NCI-H2107 treated with DMSO at 0.1 percent for 48 hours (cell line): ENCODE measurements around the gene ANO2.
"Not testable (repeated sequence)": the region's sequence is repeated elsewhere in the genome, so short reads cannot be mapped to it uniquely, and the experiment has no call there.

Experiments used
- DNase-seq: peaks from one replicate; lab custom pipeline; 2025; ENCODE audit not compliant: unreplicated experiment; lab: John Stamatoyannopoulos, UW

The ANO2 gene

DNA sequence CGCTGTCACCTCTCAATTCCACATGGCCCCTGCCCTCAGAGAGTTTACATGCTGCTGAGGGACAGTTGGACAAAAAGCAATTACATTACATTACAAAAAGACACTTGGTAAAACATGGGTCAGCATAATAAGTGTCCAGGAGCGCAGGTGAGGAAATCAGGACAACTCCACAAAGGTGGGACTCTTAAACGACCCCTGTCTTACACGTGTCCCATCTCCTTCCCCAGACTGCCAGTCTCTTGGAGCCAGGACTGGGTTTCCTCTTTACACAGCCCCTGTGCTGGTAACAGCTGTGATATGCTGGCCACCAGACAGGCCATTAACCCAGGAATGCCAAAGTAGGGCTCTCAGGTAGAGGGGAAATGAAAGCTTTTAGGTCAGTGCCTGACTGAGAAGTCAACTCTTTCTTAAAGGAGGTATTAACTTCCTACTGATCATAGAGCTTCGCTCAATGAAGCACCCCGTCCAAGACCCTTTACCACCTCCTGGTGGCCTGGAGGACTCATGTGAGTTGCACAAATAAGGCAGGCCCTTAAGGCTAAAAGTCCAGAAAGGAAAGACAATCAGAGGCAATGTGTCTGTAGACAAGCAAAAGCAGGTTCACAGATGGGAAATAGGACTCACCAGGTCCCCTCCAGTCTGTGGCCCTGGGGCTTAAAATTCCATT, 55.5 kb downstream of the ANO2 start:
- no peak for DNase-seq

DNA sequence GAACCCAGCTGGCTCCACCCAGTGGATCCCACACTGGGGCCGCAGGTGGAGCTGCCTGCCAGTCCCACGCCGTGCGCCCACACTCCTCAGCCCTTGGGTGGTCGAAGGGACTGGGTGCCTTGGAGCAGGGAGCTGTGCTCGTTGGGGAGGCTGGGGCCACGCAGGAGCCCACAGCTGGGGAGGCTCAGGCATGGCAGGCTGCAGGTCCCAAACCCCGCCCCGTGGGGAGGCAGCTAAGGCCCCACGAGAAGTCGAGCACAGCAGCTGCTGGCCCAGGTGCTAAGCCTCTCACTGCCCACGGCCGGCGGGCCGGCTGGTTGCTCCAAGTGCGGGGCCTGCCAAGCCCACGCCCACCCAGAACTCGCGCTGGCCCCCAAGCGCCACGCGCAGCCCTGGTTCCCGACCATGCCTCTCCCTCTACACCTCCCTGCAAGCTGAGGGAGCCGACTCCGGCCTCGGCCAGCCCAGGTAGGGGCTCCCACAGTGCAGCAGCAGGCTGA, 56.2 kb downstream of the ANO2 start:
- DNase-seq, result no peak

DNA sequence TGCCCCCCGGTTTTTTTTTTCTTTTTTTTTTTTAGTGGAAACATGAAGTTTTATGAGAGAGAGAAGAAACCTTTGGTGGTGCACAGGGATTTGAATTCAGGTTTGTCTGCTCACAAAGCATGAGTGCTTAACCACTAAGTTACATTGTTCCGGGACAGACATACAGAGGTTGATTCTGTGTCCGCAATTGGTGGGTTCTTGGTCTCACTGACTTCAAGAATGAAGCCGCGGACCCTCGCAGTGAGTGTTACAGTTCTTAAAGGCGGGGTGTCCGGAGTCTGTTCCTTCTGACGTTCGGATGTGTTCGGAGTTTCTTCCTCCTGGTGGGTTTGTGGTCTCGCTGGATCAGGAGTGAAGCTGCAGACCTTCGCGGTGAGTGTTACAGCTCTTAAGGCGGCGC, 57.2 kb downstream of the ANO2 start:
- DNase-seq, result not testable (repeated sequence)

DNA sequence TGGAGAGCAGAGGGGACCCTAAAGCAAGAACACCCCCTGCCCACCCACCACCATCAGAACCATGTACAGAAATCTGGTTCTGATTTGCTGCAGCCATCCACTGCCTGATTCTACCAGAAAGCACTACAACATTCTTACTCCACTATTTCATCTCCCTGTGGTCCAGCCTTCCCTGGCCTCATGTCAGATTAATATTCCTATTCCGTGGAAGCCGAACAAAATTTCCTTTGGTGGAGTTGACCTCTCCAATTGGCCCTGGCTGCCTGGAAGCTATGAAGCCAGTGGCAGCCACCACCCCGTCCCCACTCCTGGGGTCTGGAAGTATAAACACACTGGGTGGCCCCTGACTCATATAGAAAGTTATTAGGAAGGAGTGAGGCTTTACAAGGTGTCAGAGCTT, 60.2 kb downstream of the ANO2 start:
- no peak for DNase-seq

DNA sequence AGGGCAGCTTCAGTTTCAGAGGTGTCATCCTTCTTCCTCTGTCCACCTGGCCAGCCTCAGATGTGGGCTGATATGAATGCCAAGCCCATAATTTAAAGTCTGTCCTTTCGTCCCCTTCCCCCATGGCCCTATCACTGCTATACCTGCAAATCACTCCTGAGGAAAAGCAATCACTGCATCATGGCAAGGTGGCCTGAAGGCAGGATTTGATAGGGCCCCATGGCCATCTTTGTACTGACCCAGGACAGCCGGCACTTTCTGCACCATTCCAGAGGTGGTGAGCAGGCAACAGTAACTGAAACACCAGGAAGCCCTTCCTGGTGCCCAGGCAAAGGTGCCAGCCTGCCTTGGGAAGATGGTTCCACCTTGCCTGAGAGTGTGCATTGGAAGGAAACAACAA, 60.8 kb downstream of the ANO2 start:
- DNase-seq, result no peak

DNA sequence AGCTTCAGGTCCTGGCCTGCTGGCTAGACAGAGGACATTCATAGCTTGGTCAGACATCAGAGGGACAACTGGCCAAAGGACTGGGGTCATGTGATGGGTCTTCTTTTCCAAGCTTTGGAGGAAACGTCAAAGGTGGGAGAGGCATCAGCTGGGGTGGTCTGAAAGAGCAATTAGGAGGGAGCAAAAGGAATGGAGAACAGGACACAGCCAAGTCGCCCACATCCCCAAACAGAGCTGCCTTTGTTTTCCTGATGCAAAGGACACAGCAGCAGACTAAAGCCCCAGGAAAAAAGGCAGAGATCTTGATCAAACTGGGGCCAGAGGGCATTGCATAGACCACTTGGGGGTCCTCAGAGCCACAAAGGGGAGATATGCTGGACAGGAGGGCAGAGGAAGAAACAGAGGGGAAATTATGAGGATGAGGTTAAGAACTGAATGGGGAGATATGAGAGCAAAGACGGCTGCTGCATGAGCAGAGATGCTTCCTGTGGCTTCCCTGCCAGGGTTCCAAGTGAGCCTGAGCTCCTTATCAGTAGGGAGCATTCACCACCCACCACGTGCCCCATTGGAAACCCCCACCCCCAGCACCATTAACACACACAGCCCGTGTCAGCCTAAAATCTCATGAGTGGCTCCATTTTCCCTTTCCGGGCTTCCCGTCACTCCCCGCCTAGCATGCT, 62.4 kb downstream of the ANO2 start:
- no peak for DNase-seq

DNA sequence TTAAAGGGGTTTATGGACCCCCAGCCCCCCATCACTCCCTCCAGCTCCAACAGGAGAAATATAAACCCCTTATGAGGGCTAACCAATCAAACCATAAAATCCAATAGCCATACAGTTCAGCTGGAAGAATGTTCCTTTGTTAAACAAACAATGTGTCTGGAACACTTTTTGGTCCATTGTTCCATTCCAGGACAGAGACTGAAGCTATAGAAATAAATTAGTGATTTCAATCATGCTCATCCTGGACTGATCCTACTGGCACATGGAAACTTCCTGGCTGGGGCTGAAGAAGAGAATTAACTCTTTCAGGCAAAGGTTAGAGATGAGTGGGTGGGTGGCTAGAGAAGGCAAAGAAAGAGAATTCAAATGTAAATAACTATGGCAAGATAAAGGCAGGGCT, 63.4 kb downstream of the ANO2 start:
- DNase-seq, result no peak

DNA sequence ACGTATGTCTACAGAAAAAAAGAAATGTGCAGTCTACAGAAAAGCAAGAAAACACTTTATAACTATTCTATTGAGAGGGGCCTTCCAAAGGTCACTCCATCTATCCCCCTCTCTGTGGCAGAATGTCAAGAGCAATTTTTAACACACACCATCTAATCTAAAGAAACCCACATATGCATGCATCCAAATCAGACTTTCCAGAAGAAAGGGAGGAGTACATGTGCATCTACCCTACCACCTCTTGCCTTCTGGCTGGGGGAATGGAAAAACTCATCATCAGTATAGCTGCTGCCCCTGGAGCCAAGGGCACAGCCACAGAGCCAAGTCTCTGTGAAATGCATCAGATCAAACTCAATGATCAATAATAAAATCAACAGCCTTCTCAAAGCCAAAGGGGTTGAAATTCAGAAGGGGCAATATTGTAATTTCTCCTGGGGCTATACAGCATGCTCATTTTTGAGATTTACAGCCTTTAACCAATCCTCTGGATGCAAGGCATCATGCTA, 63.9 kb downstream of the ANO2 start:
- no peak for DNase-seq

DNA sequence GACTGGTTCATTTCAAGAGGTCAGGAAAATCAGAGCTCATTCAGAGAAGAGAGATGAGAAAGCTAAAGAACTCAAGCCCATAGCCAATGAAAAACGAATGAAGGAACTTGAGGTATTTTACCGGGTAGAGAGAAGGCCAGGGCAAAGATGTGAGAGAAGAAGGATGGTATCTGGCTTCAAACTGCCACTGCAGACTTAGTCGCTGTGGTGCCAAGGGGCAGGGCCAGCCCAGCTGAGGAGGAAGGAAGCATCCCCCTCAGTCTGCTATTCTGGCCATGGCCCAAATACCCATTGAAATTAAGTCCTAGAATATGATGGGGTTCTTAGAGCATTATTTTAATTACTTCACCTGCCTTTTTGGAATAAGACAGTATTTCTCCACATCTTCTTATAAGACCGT, 69.2 kb downstream of the ANO2 start:
- DNase-seq, result no peak

DNA sequence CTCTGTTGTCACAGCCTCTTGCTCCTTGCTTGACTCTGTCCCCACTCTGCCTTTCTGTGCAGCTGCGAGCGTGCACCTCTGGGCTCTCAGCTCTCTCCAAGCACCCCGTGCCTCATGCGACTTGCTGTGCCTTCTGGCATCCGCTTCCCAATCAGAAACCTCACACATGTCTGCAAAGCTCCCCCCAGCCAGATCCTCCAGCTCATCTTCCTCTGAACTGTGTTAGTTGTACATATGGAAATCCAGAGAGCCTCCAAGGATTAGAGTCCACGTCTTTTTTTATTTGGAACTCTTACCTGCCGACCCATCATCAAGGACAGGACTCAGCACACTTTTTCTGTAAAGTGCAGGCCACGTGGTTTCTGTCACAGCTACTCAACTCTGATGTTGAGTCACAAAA, 70.5 kb downstream of the ANO2 start:
- no peak for DNase-seq

DNA sequence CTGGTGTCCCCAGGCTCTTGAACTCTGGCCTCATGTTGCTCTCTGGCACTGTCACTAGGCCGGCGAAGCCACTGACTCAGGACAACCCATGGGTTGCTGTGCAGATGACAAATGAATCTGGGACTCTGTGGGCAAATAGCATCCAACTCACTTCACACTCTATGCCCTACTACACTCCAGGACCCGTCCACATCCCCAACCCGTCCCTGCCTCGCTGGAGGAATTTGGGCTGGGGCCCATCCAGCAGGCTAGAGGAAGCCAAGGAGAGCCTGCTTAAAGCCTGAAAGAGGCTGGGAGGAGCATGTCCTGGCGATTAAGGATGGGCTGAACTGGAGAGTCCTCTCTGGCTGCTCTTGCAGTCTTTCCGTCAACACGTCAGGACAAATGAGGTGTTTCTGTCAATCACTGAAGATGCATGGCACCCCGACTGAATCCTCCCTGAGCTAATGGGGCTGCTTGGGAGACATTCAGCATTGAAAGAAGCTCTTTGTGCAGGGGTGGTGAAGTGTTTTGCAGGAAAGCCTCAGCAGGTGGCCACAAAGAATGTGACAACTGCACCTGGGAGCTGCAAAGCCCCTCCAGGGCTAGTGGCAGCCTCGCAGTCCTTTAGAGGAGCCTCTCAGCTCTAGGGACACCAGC, 71.7 kb downstream of the ANO2 start:
- no peak for DNase-seq

DNA sequence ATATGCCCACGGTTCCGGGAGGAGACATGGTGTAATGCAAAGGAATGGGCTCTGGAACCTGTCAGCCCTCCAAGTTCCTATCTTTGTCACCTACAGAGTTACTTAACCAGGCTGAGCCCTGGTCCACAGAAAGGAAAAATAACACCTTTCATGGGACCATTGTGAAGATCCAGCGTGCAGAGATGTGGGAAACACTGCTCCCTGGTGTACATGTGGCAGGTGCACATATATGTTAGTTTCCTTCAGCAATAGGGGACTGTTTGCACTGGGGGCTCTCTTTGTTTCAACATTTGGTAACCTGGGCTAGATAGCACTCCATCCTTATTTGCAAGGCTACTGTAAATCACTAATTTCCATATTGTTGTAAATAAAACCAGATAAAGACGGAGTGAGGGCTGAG, 72.3 kb downstream of the ANO2 start:
- DNase-seq, result peak; percentile 9

DNA sequence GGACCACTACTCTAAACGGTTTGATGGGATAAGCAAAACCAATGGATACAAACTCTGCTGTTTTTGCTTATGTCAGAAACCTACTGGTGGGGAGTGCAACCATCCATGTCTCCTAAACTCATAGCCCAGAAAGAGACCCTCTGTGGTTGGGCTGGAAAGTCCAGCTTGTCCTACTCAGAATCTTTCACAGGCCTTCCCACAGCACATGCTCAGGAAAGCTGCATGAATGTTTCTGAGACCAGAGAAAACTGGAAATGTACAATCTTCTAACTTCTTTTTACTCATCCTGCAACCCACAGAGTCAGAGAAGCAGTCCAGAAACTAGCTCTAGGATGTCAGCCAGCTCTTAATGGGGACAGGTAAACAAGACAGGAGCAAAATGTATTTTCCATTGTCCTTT, 73.3 kb downstream of the ANO2 start:
- no peak for DNase-seq

DNA sequence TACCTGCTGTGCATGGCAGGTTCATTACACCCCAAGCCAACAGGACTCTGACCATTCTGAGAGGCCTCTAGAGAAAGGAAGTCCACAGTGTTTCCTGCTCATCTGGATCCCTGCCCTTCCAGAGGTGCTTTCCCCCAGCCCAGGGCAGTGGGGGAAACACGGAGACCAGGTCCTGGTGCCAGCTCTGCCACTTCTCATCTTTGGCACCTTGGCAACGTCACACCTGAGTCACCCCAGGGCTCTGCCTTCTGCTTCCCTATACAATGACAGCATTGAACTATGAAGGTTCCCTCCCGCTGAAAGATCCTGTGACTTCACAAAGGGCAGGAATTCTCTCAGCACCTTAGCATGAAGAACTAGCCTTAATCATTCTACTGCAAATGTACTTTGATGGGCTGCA, 74.9 kb downstream of the ANO2 start:
- DNase-seq, result no peak

DNA sequence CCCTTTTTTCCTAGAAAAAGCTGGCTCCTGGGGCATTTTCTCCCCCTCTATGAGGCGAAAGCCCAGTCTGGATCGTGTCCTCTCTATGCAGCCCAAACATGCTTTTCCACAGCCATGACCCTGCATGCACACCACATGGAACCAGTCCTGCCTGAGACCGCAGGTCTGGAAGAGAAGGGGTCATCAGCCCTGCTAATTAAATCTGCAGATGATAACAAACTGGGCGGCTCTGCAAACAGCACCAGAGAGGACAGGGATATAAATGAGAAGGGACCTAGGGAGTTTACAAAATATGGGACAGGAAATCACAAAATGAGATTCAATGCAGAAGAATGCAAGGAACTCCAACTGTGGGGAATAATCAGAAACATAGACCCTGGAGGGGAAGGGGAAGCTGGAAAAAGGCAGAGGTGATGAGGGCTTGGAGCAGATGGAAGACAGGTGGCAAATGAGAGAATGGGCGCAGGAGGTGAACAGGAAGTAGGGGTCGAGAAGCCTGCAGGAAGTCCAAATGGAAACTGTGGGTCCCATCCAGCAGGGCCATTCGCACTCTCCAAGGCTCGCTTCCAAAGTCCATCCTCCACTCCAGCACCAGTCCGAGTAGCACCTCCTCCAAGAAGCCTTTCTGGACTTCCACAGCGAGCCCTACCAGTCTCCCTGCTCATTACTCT, 76.3 kb downstream of the ANO2 start:
- DNase-seq, result no peak

DNA sequence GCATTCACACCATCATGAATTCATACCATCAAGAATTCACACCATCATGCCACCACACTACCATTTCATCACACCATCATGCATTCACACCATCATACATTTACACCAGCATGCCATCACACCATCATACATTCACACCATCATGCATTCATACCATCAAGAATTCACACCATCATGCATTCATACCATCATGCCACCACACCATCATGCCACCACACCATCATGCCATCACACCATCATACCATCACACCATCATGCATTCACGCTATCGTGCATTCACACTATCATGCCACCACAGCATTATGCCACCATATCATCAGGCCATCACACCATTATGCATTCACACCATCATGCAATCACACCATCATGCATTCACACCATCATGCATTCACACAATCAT, 79.7 kb downstream of the ANO2 start:
- no peak for DNase-seq

DNA sequence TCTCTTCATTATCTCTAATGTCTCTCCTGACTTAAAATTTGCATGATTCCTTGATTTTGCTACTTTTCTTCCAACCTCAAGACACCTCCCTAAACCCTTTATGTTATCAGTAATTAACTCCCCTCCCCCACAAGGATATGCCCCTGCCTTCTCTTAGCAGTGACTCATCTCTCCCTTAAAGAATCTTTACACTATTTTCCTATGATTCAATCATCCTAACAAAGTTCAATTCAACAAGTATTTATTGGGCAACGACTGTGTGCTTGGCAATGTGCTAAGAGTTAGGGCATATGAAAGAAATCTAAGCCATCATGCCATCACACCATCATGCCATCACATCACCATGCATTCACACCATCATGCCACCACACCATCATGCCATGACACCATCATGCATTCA, 80.1 kb downstream of the ANO2 start:
- DNase-seq, result no peak

DNA sequence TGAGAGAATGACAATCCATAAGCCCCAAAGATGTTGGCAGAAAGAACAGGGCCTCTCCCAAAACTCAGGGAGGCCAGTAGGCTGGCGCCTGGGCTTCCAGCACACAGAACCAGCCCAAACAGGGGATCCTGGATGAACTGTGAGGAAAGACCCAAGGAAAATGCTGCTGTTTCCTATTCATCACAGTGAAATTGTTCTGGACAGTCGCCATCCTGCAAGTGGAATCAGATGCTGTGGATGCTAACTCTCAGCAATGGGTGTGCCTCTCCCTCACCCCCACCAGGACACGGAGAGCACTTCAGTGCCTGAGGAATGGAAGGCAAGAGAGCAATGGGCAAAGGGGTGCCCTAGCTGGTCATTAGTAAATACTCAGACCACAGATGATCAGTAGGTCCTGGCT, 80.8 kb downstream of the ANO2 start:
- DNase-seq, result no peak

DNA sequence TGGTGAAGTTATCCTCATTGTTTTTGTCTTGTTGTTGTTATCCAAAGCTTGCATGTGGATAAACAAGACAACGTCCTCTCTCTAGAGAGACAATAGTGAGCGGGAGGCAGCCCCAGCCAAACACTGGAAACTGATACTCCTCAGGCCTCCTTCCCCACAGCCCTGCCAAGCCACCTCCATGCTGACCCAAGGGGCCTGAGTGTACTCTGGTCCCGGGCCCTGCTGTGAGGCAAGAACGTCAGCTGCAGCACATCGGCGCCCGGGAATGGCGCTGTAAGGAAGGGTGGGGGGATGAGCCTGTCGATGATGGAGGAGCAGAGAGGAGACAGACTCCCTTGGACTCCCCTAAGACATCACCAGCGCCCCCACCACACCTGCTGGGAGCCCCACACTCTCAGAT, 83.6 kb downstream of the ANO2 start:
- DNase-seq, result no peak

DNA sequence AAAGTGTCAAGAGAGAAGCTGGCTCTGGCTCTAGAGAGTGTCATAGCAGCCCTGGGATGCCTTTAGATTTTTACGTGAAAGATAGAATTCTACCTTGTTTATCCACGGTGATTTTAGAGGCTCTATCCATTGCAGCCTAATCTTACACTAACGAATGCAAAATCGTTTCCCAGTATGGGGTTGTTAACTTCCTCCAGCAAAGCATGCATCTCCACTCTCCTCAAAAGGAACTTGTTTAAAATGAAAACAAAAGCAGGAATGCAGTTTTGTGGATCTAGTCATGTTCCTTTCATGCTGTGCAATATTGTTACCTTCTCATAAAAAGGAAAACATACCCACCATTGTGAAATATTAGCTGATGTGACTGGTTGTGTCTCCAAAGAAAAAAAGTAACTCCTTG, 88.4 kb downstream of the ANO2 start:
- no peak for DNase-seq

DNA sequence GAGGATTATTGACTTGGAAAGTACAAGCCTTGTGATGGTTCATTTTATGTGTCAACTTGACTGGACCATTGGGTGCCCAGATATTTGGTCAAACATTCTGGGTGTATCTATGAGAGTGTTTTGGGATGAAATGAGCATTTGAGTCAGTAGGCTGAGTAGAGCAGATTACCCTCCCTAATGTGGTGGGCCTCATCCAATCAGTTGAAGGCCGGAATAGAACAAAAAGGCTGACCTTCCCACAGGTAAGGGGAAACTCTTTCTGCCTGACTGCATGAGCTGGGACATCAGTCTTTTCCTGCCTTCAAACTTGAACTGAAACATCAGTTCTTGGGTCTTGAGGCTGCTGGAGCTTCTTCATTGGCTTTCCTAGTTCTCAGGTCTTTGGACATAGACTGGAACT, 98.1 kb downstream of the ANO2 start:
- DNase-seq, result no peak

DNA sequence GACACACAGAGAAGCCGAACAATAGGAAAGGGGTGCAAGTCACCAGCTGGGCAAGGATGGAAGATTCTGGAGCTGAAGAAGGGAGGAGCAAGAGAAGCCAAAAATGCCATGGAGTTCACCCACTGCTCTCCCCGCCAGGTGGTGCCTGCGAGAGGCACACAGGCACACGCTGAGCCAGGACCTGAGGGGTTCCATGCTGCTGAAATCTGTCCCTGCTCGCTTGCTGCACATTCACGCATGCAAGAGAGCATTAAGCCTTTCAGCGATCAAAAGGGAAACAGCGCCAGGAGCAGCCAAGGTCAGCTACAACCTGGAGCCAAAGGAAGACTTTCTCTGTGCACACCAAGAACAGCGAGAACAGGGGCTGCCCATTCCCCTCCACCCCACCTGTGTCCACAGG, 104.1 kb downstream of the ANO2 start:
- DNase-seq, result no peak
